IPS-NIHi7 (cell line): ENCODE data around the gene ESPL1.

Experiments
- DNase-seq: peaks from one replicate; pipeline ENCODE4 v3.0.0; 2012; ENCODE audit warnings: mixed read lengths; ENCODE audit errors: extremely low spot score

ESPL1 gene

GRCh38 chr12:53231671-53231920 lies 36.5 kb upstream of the ESPL1 start:
- no peak for DNase-seq

GRCh38 chr12:53231921-53232645 lies 36.0 kb upstream of the ESPL1 start, which contains the start of gene RARG:
Gene RARG (minus strand): TSS chr12:53232209. CDS start chr12:53227545, 4,664 bp downstream.
- DNase-seq = no peak

- peak; percentile 63 for DNase-seq
These were observed 35.2 kb upstream of the ESPL1 start for GRCh38 chr12:53232646-53233461.

- DNase-seq = no peak
These were observed 34.4 kb upstream of the ESPL1 start for GRCh38 chr12:53233671-53234121.

- peak; percentile 79 for DNase-seq
These were observed 33.7 kb upstream of the ESPL1 start for GRCh38 chr12:53234271-53234914.

- no peak for DNase-seq
These were observed 32.9 kb upstream of the ESPL1 start for GRCh38 chr12:53235164-53235563.

GRCh38 chr12:53235742-53236442 lies 32.2 kb upstream of the ESPL1 start:
- peak; percentile 41 for DNase-seq

- no peak for DNase-seq
These were observed 31.5 kb upstream of the ESPL1 start for GRCh38 chr12:53236443-53237111.

GRCh38 chr12:53239643-53240258 lies 28.3 kb upstream of the ESPL1 start:
- no peak for DNase-seq

- DNase-seq = peak; percentile 63
These were observed 26.3 kb upstream of the ESPL1 start for GRCh38 chr12:53241623-53242412.

- DNase-seq = no peak
These were observed 23.8 kb upstream of the ESPL1 start for GRCh38 chr12:53244337-53244736.

GRCh38 chr12:53245286-53245685 lies 22.8 kb upstream of the ESPL1 start:
- no peak for DNase-seq

- peak; percentile 95 for DNase-seq
These were observed 16.4 kb upstream of the ESPL1 start for GRCh38 chr12:53251477-53252348.

- peak; percentile 24 for DNase-seq
These were observed 15.7 kb upstream of the ESPL1 start for GRCh38 chr12:53252349-53252916.

- no peak for DNase-seq
These were observed 14.8 kb upstream of the ESPL1 start for GRCh38 chr12:53253298-53253697.

GRCh38 chr12:53254816-53255545 lies 13.1 kb upstream of the ESPL1 start:
- DNase-seq = no peak

- DNase-seq = no peak
These were observed 12.1 kb upstream of the ESPL1 start for GRCh38 chr12:53255996-53256395.
